Brain pericyte (primary cell): Measurements from ENCODE around the gene PSMD11.

Source experiments
- DNase-seq: peaks from one replicate; pipeline ENCODE4 v3.0.0-alpha.2; 2012; ENCODE audit warnings: low read depth, low spot score

The PSMD11 gene

DNA sequence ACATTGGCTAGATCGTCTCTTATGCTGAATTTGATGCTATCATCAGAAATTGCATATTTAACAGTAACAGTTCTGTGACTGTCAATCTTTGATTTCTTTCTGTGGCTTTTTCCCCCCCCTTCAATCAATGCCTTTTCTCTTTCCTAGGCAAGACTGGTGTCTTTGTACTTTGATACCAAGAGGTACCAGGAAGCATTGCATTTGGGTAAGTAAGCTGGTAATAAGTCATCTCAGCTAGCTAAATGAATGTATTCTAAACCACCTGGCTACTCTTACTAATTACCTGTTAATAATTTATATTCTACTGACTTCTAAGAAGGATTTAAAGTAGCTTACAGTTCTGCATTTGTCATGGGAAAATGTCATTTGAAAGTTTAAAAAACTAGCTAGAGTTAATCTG is 20.1 kb downstream of the PSMD11 start:
- DNase-seq: no peak

DNA sequence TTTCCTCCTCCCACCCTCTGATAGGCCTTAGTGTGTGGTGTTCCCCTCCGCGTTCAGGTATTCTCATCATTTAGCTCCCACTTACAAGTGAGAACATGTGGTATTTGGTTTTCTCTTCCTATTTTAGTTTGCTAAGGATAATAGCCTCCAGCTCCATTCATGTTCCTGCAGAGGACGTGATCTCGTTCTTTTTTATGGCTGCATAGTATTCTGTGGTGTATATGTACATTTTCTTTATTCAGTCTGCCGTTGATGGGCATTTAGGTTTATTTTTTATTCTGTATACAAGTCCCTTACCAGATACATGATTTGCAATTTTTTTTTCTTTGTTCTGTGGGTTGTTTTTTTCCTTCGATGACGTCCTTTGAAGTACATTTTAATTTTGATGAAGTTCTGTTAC is 23.6 kb downstream of the PSMD11 start:
- DNase-seq: no peak

DNA sequence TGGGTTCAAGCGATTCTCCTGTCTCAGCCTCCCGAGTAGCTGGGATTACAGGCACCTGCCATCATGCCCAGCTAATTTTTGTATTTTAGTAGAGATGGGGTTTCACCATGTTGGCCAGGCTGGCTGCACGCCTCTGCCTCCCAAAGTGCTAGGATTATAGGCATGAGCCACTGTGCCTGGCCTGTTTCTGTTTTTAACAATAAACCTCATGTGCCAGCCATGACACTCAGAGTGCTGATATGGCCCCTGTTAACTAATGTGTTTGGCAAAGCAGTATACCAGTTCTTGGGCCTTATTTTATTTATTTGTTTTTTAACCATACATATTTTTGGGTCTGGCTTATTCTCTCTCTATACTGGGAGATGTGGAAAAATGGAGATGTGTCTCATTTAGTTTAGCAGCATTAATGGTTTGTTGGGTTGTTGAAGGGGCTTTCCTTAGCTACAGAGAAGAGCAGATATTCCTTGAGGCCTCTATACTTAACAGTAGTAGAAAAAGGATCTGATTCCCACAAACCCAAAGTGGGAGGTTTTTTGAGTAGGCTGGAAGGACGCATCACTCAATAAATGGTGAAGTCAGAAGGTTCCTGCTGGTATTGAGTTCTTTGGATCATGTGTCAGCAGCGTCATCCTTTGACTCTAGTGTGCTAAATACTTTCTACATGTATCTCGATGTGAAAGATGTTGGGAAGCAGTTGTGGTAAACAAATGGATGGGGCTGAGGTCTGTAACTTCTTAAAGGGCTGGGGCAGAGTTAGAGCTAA is 26.3 kb downstream of the PSMD11 start:
- DNase-seq: no peak

DNA sequence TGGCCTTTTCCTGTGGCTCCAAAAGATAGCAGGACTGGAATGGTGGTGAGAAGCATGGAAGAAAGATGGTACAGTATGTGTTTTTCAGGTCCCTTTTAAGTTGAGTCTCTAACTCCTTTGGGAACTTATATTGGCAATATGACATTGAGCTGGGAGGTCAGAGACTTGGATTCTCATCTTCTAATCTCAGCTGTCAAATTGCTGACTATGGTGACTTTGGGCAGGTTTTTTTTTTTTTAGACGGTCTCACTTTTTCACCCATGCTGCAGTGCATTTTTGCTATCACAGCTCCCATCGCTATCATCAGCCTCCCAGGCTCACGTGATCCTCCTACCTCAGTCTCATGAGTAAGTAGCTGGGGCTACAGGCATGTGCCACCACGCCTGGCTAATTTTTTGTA is 27.3 kb downstream of the PSMD11 start:
- no peak for DNase-seq

DNA sequence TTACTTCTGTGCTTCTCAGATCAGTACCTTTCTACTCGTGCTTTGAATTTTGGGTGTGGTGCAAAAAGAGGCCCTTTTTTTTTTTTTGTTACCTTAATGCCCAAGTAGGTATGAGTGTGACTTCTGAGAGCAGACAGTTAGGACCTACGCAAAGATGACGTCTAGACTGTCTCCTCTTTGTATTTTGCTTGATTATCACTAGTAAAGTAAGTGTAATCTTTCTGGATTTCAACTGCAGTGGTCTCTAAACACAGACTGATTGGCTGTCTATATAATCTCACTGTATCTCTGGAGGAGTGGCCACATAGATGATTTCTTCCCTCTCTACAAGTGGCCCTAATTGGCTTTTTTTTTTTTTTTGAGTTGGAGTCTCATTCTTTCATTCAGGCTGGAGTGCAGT is 30.9 kb downstream of the PSMD11 start:
- DNase-seq: no peak

DNA sequence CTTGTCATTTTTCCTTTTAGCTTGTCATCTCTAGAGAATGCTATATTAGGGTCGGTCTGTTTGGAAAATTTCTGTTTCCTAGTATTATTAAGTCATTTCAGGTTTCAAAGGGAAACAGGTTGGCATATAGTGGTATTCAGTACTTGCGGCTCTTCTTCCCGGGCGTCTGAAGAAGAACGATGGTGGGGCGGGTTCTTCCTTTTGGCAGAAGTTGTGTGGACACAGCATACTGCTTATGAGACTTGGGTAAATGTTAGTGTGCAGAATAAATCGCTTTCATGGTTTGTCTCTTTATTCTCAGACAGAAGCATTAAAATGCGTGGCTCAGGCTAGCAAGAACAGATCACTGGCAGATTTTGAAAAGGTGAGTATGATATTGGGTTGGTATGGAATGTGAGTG is 32.9 kb downstream of the PSMD11 start:
- no peak for DNase-seq

DNA sequence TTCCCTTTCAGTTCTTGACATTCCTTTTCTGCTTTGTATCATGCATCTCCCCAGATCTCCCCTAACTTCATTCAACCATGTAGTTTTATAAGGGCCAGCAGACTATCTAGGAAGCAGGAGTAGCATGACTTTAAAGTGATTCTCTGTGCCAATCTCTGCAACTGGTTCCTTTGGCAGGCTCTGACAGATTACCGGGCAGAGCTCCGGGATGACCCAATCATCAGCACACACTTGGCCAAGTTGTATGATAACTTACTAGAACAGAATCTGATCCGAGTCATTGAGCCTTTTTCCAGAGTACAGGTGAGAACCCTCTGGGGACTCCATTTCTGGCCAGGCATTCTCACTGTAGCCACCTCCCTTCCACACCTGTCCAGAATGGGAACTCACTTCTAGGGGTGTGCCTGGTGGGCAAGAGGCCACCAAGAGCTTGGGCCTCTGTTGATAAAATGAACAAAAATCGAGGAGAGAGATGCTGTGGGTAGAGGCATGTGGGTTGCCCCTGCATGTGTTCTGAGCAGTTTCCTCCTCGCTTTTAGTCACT is 34.8 kb downstream of the PSMD11 start:
- DNase-seq: no peak

DNA sequence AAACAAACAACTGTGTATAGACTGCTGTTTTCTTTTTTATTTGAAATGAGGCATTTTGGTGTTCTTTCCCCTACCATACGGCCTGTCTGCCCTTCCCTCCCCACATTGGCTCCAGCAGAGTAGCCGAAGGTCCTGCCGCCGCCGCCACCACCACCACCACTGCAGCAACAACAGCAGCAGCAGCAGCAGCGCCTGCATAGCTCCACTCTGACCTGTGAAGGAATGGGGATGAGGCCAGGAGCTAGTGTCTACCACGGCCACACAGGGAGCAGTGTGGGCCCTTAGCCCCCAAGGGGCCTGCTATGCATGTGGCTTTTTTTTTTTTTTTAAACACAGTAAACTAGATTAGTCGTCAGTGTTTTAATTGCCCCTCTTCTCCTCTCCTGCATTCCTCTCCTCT is 36.9 kb downstream of the PSMD11 start:
- DNase-seq: no peak

DNA sequence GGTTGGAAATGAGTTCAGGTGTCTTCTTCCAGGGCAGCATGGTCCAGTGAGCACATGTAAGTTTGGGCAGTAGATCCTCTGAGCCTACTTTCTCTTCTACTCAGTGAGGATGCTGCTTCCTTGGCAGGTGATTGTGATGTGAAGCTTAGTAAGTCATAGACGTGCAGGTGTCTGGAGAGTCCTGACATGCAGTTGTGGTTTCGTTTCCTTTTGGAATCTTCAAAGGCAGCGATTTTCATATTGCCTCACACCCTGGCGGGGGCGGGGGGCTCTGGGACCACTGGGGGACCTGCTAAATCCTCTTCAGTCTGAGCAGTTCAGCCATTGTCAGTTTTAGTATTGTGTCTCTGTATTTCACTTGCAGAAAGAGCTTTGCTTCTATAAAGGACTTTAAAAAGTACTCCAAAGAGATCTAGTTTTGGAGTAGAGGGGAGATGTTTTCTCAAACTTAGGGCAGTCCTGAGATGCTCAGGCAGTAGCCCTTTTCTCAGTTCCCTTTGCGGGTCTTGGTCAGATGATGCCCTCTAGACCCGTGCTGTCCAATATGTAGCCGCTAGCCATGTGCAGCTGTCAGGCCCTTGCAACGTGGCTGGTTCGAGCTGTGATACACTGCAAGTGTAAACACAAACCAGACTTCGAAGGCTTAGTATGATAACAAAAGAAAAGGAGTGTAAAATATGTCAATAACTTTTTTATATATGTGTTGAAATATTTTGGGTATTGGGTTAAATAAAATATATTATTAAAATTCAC is 38.4 kb downstream of the PSMD11 start:
- DNase-seq: no peak

DNA sequence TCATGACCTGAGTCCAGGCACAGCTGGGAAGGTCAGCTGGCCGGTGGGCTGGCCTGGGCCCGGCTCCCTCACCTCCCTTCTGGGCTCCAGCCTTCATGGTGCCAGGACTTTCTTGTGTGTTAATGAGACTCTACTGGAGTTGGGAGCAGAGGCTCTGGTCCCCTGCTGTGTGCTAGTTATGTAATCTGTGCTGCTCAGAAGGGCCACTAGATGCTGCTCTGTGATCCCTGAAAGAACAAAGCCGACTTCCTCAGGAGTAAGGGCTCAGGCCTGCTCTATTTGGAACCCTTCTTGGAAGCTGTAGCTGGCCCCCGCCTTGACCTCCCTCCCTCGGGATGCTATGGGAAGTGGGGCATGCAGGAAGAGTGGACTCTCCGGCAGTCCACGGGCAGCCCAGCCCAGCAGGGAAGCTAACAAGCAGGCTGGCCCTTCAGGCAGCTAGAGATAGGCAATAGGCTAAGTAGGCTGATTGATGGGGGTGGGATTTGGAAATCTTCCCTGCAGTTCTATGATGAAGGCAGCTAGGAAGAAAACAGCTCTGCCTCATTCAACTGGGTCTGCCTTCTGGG is 39.2 kb downstream of the PSMD11 start:
- DNase-seq: peak; percentile 89

DNA sequence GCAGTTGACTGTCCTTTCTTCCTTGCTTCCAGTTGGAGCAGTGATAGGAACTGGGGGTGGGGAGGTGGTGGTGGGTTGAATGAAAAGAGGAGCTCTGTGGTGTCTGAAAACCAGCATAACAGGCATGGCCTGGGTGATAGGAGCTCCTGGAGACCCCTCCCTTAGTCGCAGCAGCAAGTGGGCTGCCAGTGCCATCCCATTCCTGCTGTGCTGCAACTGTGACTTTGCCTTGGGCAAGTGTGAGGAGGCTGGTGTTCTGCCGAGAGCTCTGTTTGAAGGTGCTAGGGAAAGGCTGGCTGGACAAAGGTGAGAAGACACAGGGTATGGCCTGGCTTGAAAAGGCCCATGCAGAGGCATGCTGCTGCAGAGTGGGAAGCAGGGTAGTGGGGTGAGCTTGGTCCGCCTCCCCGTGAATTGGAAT is 39.7 kb downstream of the PSMD11 start:
- no peak for DNase-seq

DNA sequence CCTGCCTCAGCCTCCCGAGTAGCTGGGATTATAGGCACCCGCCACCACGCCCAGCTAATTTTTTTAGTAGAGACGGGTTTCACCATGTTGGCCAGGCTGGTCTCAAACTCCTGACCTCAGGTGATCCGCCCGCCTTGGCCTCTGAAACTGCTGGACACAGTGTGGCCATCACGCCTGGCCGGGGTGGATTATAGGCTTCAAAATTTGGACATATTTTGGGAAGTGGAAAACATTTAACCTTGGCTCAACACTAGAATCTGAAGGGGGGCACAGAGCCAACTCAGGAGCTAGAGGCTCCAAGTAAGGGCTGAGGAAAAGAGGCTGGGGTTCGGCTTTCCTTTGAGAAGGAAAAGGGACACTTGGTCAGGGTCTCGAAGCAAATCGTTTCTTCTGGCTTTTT is 40.3 kb downstream of the PSMD11 start:
- no peak for DNase-seq

DNA sequence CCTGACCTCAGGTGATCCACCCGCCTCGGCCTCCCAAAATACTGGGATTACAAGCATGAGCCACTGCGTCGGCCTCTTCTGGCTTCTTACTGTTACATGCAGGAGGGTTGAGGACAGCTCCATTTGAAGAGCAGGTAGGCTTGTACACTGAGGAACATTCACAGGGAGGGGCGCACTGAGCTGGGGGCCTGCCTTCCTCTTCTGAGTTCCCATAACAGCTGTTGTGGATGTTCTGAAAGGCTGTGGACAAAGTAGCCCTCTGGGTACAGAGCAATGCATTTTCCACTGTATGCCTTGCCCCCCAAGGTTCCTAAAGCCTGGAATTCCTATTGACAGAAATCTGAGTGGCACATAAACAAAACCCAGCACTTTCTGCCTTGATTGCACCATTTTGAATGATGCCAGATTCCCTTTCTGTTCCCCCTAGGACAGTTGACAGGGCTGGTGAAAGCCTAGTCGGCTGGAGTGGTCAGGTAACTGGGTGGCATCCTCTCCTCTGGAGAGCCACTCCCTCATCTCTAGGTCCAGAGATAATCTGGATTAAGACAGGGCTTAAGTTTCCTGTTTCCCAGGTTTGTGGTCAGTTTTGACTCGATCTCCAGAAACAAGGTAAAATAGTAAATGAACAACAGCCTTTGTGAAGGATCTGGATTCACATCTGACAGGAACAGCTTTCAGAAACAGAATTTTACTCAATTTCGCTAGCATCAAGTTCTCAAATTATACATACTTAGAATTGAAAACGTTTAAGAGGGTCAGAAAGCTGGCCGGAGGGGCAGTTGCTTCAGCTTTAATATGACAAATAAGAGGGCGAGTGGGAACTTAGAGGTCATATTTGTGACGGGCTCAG is 41.2 kb downstream of the PSMD11 start:
- no peak for DNase-seq

DNA sequence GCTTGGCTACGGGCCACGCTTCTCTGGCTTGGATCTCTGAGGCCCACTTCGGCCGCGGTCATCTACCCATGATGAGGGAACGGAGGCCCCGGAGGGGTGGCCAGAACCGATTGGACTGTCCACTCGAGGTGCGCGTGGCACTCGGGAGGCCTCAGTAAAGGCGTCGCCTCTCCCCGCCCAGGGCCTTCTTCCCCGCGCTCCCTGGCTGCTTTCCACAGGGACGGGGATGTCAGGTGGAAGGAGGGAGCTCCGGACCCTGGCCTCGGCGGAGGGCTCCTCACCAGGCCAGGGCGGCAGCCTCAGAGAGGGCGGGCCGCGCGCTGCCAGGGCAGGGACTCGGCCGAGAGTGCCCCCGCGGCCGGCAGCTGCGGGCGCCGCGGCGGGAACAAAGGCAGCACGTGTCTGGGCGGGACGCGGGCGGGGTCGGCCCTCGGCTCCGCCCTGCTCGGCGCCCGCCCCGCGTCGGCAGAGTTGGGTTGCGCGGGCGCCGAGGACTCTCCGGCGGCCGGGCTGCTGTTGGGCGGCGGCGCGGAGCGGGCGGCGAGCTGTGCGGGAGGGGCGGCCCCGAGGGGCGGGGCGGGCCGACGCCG is 41.9 kb downstream of the PSMD11 start:
- DNase-seq: no peak

DNA sequence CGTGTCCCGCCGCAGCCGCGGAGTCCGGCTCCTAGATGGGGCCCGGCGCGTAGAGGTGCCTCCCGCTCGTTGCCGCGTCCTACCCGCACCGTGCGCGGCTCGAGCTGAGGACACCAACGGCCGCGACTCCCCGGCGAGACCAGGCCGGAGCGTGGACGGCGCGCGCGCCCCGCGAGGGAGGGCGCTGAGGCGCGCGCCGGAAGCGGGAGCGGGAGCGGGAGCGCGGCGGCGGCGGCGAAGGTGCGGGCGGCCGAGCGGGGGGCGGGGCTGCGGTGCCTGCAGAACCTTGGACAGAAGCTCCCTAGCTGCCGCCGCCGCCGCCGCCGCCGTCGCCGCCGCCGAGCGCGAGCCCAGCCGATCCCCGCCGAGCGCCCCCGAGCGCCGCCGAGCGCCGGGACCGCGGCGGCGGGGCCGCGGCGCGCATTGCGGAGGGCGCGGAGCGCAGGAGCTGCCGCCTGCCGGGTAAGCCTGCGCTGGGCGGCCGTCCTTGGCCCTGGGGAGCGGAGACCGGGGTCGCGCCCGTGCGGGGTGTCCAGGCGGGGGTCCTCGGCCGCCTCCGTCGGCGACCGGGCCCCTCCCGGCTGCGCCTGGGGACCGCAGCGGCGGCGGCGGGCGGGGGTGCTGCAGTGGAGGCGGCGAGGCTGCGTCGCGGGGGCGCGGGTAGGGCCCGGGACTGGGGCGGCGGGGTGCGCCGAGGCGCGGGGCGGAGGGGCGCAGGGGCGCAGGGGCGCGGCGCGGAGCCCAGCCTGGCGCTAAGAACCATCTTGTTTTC is 42.6 kb downstream of the PSMD11 start, which contains the start of gene CDK5R1:
TSS of gene CDK5R1 (plus strand) at position 293 of the 772 bp plus-strand sequence. CDS start 628 bp downstream, outside the sequence.
- DNase-seq: no peak

DNA sequence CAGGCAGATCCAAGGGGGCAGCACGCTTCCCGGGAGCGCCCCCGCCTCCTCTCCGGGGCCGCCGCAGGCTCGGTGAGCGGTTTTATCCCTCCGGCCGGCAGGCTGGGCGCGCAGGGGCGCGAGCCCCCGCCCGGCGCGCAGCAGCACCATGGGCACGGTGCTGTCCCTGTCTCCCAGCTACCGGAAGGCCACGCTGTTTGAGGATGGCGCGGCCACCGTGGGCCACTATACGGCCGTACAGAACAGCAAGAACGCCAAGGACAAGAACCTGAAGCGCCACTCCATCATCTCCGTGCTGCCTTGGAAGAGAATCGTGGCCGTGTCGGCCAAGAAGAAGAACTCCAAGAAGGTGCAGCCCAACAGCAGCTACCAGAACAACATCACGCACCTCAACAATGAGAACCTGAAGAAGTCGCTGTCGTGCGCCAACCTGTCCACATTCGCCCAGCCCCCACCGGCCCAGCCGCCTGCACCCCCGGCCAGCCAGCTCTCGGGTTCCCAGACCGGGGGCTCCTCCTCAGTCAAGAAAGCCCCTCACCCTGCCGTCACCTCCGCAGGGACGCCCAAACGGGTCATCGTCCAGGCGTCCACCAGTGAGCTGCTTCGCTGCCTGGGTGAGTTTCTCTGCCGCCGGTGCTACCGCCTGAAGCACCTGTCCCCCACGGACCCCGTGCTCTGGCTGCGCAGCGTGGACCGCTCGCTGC is 43.3 kb downstream of the PSMD11 start:
- no peak for DNase-seq

DNA sequence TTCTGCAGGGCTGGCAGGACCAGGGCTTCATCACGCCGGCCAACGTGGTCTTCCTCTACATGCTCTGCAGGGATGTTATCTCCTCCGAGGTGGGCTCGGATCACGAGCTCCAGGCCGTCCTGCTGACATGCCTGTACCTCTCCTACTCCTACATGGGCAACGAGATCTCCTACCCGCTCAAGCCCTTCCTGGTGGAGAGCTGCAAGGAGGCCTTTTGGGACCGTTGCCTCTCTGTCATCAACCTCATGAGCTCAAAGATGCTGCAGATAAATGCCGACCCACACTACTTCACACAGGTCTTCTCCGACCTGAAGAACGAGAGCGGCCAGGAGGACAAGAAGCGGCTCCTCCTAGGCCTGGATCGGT is 43.9 kb downstream of the PSMD11 start:
- DNase-seq: no peak

DNA sequence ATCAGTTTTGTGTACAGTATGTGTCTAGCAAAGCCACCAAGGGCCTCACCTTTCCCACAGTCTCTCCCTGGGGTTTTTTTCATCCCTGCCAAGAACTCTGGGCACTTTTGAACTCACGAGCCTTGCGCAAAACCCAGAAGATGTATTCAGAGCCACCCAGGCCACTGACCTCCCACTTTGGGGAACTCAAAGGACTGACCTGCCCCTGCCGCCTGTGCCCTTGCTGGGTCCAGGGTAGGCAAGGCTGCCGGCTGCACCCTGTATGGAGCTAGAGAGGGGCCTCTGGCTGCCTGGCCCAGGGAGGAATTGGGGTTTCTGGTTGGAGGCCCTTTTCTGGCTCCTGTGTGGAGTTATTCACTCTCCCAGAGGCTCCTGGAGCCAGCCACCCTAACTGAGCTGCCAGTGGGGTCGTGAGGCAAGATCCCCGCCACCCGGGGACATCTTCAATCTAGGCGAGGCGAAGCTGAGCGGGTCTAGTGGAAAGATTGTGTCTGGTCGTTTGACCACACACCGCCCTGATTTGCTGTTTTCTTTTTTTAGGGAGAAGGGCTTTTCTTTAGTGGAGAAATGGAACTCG is 44.4 kb downstream of the PSMD11 start:
- DNase-seq: no peak

DNA sequence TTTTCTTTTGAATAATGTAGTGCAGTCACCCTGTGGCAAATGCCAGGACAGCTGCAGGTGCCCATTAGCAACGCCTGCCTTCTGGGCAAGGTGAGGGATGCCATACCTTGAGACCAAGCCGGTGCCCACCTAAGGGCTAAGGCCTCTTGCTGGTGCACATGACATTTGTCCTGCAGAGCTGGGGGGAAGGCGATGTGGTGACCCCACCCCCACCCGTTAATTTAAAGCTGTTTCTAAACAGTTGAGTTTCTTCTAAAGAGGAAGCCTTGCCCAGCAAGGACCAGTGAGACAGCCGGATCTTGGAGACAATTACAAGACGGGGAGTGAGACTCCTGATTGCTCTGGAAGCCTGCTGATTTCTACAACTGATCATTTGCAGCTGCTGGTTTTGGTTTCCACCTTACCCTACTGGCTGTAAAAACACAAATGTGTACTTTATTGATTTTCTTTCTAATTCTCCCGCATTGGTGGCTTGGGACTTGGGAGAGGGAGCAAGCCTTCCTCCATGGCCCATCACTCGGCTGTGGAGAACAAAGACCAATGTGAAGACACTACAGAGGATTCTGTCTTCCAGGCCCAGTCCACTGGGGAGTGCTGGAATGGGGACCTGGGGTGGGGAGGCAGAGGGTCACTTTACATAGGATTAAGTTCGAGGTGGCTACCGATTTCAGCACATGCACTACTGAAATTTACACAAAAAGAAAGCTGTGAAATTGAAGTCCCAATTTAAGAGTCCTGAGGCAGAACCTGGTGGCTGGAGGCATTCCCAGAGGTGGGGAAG is 45.2 kb downstream of the PSMD11 start:
- no peak for DNase-seq
